Measurements from ENCODE around the gene MEX3A.

Gene MEX3A

DNA sequence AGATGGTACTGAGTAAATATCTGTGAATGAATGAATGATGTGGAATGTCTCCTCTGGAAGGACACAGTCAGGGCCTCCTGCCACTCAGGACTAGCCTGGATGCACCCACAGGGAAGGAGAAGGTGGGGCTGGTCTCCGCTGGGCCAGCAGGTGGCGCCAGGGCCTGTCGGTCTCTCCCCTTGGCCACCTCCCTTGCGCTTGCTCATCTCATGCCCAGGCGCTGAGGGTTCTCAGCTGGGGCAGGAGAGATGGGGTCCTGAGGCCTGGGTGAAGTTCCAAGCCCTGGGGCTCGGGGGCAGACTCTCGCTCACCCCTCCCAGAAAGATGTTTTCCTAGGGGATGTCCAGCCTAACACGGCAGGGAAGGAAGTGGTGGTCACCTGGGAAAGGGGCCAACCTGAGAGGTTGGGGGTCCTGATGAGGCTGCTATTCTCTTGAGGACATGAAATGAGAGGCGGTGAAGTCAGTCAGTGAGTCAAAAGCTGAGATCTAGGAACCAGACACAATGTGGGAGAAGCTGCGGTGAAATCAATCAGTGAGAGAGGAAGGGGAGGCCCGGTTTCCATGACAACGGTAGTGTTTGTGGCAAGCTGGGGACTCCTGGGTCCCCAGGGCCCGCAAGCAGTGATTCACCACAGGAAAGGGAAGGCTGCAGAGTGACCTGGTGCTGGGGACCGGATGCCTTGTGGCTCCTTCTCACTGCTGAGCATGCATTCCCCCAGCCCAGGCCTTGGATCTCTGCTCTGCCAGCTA, 14.6 kb upstream of the MEX3A start:
- CTCF ChIA-PET: interaction anchor here (0.6 to 13.4 kb wide), 11 partner anchors 9 to 264 kb away, joined by 3 to 255 read pairs (median 5); no protein-coding TSS in a partner anchor
- POLR2A ChIA-PET: interaction anchor here (1.8 to 11.3 kb wide), 3 partner anchors 18 to 97 kb away, joined by 5 to 60 read pairs (median 32); partner anchors contain the start of genes LMNA and SLC25A44
- DNase-seq (ENCODE audit: extremely low spot score): peak; percentile 92
- no peak for TF ChIP-seq FOXM1 (IDR thresholded peaks at IDR 0.05; ENCODE audit: borderline replicate concordance)
- TF ChIP-seq PKNOX1 (IDR thresholded peaks at IDR 0.05): peak; percentile 84

DNA sequence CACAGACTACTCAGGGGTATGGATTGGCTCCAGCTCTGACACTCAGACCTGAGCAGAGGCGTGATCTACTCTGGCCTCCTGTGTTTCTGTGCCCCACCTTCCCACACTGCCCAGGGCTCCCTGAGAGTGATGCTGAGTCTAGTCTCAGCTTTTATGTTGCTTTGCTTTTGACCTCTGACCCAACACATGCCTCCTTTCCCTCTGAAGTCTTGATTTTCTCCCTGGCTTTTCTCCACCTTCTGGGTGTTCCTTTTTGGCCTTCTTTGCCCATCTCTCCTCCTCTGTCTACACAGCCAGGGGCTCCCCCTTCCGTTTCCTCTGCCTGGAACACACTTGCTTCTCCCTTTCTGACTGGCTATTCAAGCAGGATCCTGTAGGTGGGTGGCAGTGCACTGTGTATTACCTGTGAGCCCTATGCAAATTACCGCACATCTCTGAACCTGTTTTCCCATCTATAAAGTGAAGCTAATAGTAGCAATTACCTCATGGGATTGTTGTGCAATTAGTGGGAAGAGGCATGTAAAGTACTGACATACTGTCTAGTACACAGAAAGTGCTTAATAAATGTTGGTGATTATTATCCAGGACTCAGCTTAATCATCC, 13.7 kb upstream of the MEX3A start:
- ChIA-PET POLR2A (interaction anchor here (1.8 to 11.3 kb wide), 4 partner anchors 18 to 98 kb away, joined by 5 to 60 read pairs (median 20); partner anchors contain the start of genes LMNA and SLC25A44), CTCF (interaction anchor here (1.2 to 13.4 kb wide), 8 partner anchors 10 to 129 kb away, joined by 3 to 255 read pairs (median 8); no protein-coding TSS in a partner anchor)
- DNase-seq (ENCODE audit: extremely low spot score): no peak
- TF ChIP-seq LEF1 (IDR thresholded peaks at IDR 0.05; ENCODE audit: borderline replicate concordance) (no peak), BHLHE40 (IDR thresholded peaks at IDR 0.05; ENCODE audit: borderline replicate concordance) (no peak), NFRKB (IDR thresholded peaks at IDR 0.05) (no peak), PKNOX1 (IDR thresholded peaks at IDR 0.05) (no peak), L3MBTL2 (conservative IDR thresholded peaks at IDR 0.05) (no peak), TARDBP (IDR thresholded peaks at IDR 0.05) (no peak), FOXA1 (IDR thresholded peaks at IDR 0.05) (no peak)

DNA sequence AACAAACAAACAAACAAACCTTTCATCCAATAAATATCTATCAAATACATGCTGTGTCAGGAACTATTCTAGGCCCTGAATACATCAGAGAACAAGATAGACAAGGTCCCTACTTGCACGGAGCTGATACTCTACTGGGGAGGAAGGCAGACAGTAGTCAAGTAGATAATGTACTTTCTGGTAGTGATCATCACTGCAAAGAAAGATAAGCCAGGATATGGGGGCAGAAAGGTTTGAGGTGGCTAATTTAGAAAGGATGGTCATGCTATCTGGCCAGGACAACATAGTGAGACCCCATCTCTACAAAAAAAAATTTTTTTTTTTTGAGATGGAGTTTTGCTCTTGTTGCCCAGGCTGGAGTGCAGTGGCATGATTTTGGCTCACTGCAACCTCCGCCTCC, 9.3 kb upstream of the MEX3A start:
- TF ChIP-seq FOXM1 (IDR thresholded peaks at IDR 0.05; ENCODE audit: borderline replicate concordance) (no peak), FOXK2 (IDR thresholded peaks at IDR 0.05) (no peak), NFRKB (IDR thresholded peaks at IDR 0.05) (no peak), ZNF384 (IDR thresholded peaks at IDR 0.05) (no peak), HDGF (IDR thresholded peaks at IDR 0.05; ENCODE audit: borderline replicate concordance) (no peak), ARNT (IDR thresholded peaks at IDR 0.05) (no peak), SP1 (IDR thresholded peaks at IDR 0.05) (no peak), FOXA1 (IDR thresholded peaks at IDR 0.05) (no peak), TARDBP (IDR thresholded peaks at IDR 0.05) (no peak), ELF4 (IDR thresholded peaks at IDR 0.05) (no peak), BHLHE40 (IDR thresholded peaks at IDR 0.05; ENCODE audit: borderline replicate concordance) (no peak), SUZ12 (IDR thresholded peaks at IDR 0.05) (no peak), PKNOX1 (IDR thresholded peaks at IDR 0.05) (no peak), L3MBTL2 (conservative IDR thresholded peaks at IDR 0.05) (no peak), LEF1 (IDR thresholded peaks at IDR 0.05; ENCODE audit: borderline replicate concordance) (no peak), CTBP1 (IDR thresholded peaks at IDR 0.05; ENCODE audit: borderline replicate concordance) (no peak)
- POLR2A ChIA-PET: interaction anchor here (0.7 to 1.3 kb wide), 2 partner anchors 37 to 246 kb away, joined by 3 to 4 read pairs; partner anchors contain the start of genes CCT3 and TSACC
- no peak for DNase-seq (ENCODE audit: extremely low spot score)
- CTCF ChIA-PET: interaction anchor here (1.2 to 13.4 kb wide), 4 partner anchors 11 to 134 kb away, joined by 4 to 255 read pairs (median 5); no protein-coding TSS in a partner anchor

DNA sequence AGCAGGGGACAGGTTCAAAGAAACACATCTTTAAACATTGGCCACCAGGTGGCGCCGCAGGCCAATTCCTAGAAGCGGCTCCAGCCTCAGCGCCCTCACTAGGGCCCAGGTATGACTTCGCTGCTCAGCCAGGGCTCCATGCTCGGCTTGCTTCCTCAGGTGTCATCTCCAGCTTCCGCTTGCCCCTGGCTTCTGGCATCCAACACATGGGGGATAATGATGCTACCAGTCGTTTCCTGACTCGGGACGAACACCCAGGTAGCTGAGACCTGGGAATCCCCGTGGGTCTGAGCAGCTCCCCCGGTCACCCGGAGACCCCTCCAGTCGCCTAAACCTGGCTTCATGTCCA, 8.5 kb upstream of the MEX3A start:
- CTCF ChIA-PET: interaction anchor here (0.6 to 13.4 kb wide), 6 partner anchors 12 to 134 kb away, joined by 4 to 255 read pairs (median 6); no protein-coding TSS in a partner anchor
- POLR2A ChIA-PET: interaction anchor here (1.3 kb wide), 1 partner anchor 38 kb away, joined by 4 read pairs; no protein-coding TSS in a partner anchor
- no peak for TF ChIP-seq BHLHE40 (IDR thresholded peaks at IDR 0.05; ENCODE audit: borderline replicate concordance)
- no peak for TF ChIP-seq PKNOX1 (IDR thresholded peaks at IDR 0.05)
- TF ChIP-seq CTBP1 (IDR thresholded peaks at IDR 0.05; ENCODE audit: borderline replicate concordance): no peak
- TF ChIP-seq SP1 (IDR thresholded peaks at IDR 0.05): no peak
- no peak for TF ChIP-seq FOXA1 (IDR thresholded peaks at IDR 0.05)
- no peak for TF ChIP-seq HDGF (IDR thresholded peaks at IDR 0.05; ENCODE audit: borderline replicate concordance)
- no peak for TF ChIP-seq LEF1 (IDR thresholded peaks at IDR 0.05; ENCODE audit: borderline replicate concordance)
- TF ChIP-seq NFRKB (IDR thresholded peaks at IDR 0.05): no peak
- no peak for TF ChIP-seq TARDBP (IDR thresholded peaks at IDR 0.05)
- TF ChIP-seq ELF4 (IDR thresholded peaks at IDR 0.05): no peak
- no peak for TF ChIP-seq FOXM1 (IDR thresholded peaks at IDR 0.05; ENCODE audit: borderline replicate concordance)
- TF ChIP-seq SUZ12 (IDR thresholded peaks at IDR 0.05): no peak
- TF ChIP-seq L3MBTL2 (conservative IDR thresholded peaks at IDR 0.05): no peak
- no peak for TF ChIP-seq ARNT (IDR thresholded peaks at IDR 0.05)
- no peak for TF ChIP-seq ZNF384 (IDR thresholded peaks at IDR 0.05)
- TF ChIP-seq FOXK2 (IDR thresholded peaks at IDR 0.05): no peak
- peak; percentile 90 for DNase-seq (ENCODE audit: extremely low spot score)

DNA sequence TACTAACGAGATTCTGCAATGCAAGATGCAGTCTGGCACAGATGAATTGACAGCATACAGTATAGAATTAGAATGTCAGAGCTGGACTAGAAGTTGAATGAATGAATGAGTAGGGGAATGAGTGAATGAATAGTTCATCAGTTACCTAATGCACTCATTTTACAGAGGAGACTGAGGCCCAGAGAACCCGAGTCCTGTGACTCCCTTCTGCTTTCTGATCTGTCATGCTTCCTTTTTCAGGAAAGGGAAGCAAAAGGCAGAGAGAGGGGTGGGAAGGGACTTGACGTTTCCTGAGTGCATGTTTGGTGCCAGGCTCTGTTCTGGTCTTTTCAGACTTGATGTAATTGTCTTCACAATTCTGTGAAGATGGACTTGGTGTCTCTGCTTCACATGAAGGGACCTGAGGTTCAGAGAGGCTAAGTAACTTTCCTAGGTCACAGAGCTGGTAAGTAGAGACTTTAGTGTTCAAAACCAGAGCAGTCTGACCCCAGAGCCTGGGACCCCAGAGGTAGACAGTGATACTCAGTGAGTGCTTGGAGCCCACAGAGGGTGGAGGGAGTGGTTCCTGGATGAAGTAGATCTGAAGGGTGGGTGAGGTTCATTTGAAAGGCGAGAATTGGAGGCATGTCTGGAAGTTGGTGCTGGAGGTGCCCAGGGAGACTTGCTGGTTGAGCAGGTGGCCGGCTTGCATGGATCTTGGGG, 8.0 kb upstream of the MEX3A start:
- no peak for TF ChIP-seq FOXA1 (IDR thresholded peaks at IDR 0.05)
- TF ChIP-seq L3MBTL2 (conservative IDR thresholded peaks at IDR 0.05): no peak
- no peak for TF ChIP-seq ARNT (IDR thresholded peaks at IDR 0.05)
- no peak for TF ChIP-seq LEF1 (IDR thresholded peaks at IDR 0.05; ENCODE audit: borderline replicate concordance)
- no peak for TF ChIP-seq HDGF (IDR thresholded peaks at IDR 0.05; ENCODE audit: borderline replicate concordance)
- no peak for TF ChIP-seq NFRKB (IDR thresholded peaks at IDR 0.05)
- no peak for TF ChIP-seq TARDBP (IDR thresholded peaks at IDR 0.05)
- no peak for TF ChIP-seq PKNOX1 (IDR thresholded peaks at IDR 0.05)
- TF ChIP-seq BHLHE40 (IDR thresholded peaks at IDR 0.05; ENCODE audit: borderline replicate concordance): no peak
- TF ChIP-seq ELF4 (IDR thresholded peaks at IDR 0.05): no peak
- no peak for TF ChIP-seq FOXK2 (IDR thresholded peaks at IDR 0.05)
- no peak for TF ChIP-seq FOXM1 (IDR thresholded peaks at IDR 0.05; ENCODE audit: borderline replicate concordance)
- TF ChIP-seq SP1 (IDR thresholded peaks at IDR 0.05): no peak
- TF ChIP-seq ZNF384 (IDR thresholded peaks at IDR 0.05): no peak
- no peak for TF ChIP-seq SUZ12 (IDR thresholded peaks at IDR 0.05)
- TF ChIP-seq CTBP1 (IDR thresholded peaks at IDR 0.05; ENCODE audit: borderline replicate concordance): no peak
- DNase-seq (ENCODE audit: extremely low spot score): no peak
- CTCF ChIA-PET: interaction anchor here (0.5 to 13.4 kb wide), 6 partner anchors 12 to 135 kb away, joined by 3 to 255 read pairs (median 4); no protein-coding TSS in a partner anchor
- POLR2A ChIA-PET: no interaction called here
